H1 (cell line): ENCODE data around the gene USP53. TPM values are rescaled to one million over a fixed set of nuclear protein-coding genes. Genes with fewer than 3 reads are reported as not detected.

Source experiments
- BACH1 ChIP-seq: IDR thresholded peaks from 2 replicates; pipeline ENCODE4 v1.6.1; 2012; ENCODE audit warnings: low read length, improper control_type of control experiment
- CBX8 ChIP-seq: fragments of 300-800, 300-1000 bp; sonication (generic); IDR thresholded peaks from 2 replicates; pipeline ENCODE4 v1.7.1; 2016; ENCODE audit warnings: low read depth, low read length, borderline replicate concordance
- FOSL1 ChIP-seq: IDR thresholded peaks from 2 replicates; pipeline ENCODE4 v1.6.1; 2011; ENCODE audit warnings: mild to moderate bottlenecking, low read depth, low read length, moderate library complexity; ENCODE audit not compliant: insufficient read depth
- GABPA ChIP-seq: IDR thresholded peaks from 2 replicates; pipeline ENCODE4 v1.6.1; 2011; ENCODE audit warnings: mild to moderate bottlenecking, low read length, moderate library complexity, borderline replicate concordance; ENCODE audit not compliant: insufficient read depth
- KDM1A ChIP-seq: fragments of 200-600, 300-600 bp; sonication (generic); IDR thresholded peaks from 2 replicates; pipeline ENCODE4 v1.7.1; 2016; ENCODE audit warnings: mild to moderate bottlenecking, low read length, borderline replicate concordance
- NANOG ChIP-seq: IDR thresholded peaks from 2 replicates; pipeline ENCODE4 v1.6.1; 2011; ENCODE audit warnings: low read length, low read depth, mild to moderate bottlenecking, inconsistent platforms; ENCODE audit not compliant: insufficient read depth, poor library complexity, severe bottlenecking
- POU5F1 ChIP-seq: IDR thresholded peaks from 2 replicates; pipeline ENCODE4 v1.6.1; 2011; ENCODE audit warnings: low read depth, mild to moderate bottlenecking, low read length, moderate library complexity
- RFX5 ChIP-seq: IDR thresholded peaks from 2 replicates; pipeline ENCODE4 v1.6.1; 2011; ENCODE audit warnings: low read depth, low read length, improper control_type of control experiment, borderline replicate concordance
- SP4 ChIP-seq: IDR thresholded peaks from 2 replicates; pipeline ENCODE4 v1.6.1; 2012; ENCODE audit warnings: low read length, inconsistent platforms
- SUZ12 ChIP-seq: fragments of 200-600 bp; sonication (generic); IDR thresholded peaks from 2 replicates; pipeline ENCODE4 v1.6.1; 2012; ENCODE audit warnings: mild to moderate bottlenecking, inconsistent platforms, low read length, moderate library complexity, mixed read lengths
- polyA plus RNA-seq, 7 experiments: library from polyadenylated mRNA; depleted of rRNA in 3 of 7; stranded (reverse) in 5 of 7; unstranded in 2 of 7; fragments of >200 nt in 5 of 7; fragments of 200-250 nt in 2 of 7; gene quantifications; 1 replicate in 5 of 7; 2 replicates in 1 of 7; 4 replicates in 1 of 7; pipeline versions ENCODE4 v1.2.1 to v1.2.3, GENCODE V29; 2011 to 2013; ENCODE audit warnings: missing spikeins in 2 of 7, mixed read lengths in 2 of 7
- total RNA-seq: library from RNA; stranded (reverse); fragmentation: NEBNext Ultra II Directional; extraction: Animal tissue kit (Norgen Biotek cat#: 25700); gene quantifications from 2 replicates; pipeline ENCODE4 v1.2.1, GENCODE V29; 2021
- TF ChIP-seq, protein P1 (sequence below), 3 experiments: IDR thresholded peaks; 1 replicate in 2 of 3; 2 replicates in 1 of 3; pipeline versions ENCODE4 v1.5.1 to v1.6.1; 2011; ENCODE audit warnings: low read length in 3 of 3, mild to moderate bottlenecking in 3 of 3, inconsistent platforms in 2 of 3, low read depth in 1 of 3, moderate library complexity in 1 of 3; ENCODE audit not compliant: insufficient read depth in 1 of 3; ENCODE audit errors: control extremely low read depth in 1 of 3

Gene USP53
- total and polyA plus RNA-seq, 2 of the 8 experiments (the other 6 are each of a cell fraction or from before 2014, with no cell fraction given): 2.9 to 14.9 TPM

DNA sequence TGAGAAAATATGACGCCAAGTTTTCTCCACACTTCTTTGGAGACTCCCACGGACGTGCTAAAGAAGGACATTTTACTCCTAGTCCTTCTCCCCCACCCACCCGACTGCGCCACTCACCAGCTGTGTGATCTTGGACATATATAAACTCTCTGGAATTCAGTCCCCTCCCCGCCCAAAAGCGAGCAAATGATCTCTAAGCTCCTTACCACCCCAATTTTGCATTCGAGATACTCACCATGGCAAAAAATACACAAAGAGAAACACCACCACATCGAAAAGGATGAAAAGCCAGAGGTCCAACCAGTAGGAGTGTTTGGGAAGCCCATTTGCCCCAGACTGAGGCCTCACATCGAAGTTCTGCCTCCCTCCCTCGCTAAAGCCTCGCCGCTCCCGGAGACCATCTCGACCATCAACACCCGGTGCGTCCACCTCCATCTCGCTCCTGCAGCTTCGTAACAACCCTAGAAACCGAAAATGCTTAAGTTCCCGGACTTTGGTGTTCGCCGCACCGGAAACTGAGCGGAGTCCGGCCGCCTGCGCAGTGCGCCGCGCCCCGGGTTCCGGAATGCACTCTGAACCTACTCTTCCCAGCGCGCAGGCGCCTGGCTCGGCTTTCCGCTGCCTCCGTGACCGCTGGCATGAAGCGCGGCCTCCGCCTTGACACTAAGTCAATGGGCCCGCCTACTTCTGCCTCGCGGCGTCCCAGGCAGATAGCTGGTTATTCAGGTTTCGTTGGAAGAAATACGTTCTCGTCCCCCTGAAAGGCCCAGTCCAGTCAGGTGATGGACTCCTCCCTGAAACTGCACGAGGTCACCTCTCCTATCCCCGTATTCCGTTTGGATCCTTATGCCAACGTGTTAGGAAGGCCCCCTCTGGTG, 87.8 kb downstream of the USP53 start (continued):
- TF ChIP-seq, protein P1, sequence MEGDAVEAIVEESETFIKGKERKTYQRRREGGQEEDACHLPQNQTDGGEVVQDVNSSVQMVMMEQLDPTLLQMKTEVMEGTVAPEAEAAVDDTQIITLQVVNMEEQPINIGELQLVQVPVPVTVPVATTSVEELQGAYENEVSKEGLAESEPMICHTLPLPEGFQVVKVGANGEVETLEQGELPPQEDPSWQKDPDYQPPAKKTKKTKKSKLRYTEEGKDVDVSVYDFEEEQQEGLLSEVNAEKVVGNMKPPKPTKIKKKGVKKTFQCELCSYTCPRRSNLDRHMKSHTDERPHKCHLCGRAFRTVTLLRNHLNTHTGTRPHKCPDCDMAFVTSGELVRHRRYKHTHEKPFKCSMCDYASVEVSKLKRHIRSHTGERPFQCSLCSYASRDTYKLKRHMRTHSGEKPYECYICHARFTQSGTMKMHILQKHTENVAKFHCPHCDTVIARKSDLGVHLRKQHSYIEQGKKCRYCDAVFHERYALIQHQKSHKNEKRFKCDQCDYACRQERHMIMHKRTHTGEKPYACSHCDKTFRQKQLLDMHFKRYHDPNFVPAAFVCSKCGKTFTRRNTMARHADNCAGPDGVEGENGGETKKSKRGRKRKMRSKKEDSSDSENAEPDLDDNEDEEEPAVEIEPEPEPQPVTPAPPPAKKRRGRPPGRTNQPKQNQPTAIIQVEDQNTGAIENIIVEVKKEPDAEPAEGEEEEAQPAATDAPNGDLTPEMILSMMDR (IDR thresholded peaks at IDR 0.05; ENCODE audit: control extremely low read depth in 1 of 3, insufficient read depth in 1 of 3, low read depth in 1 of 3, low read length in 3 of 3): peak in 1 of 3 experiments; percentile 5; a peak in 1 of 4 replicates
- TF ChIP-seq BACH1 (no peak), GABPA (peak; percentile 93), FOSL1 (no peak), NANOG (no peak), RFX5 (no peak), KDM1A (no peak; the same call in 1 of the 2 replicates), CBX8 (no peak), SUZ12 (no peak), SP4 (peak; percentile 46; the same call in 1 of the 2 replicates), POU5F1 (no peak)
